22Rv1 (cell line): ENCODE data around the gene ACAP2.

Experiments used
- H3K27ac ChIP-seq: fragments of 450-650 bp; 2 replicates; pipeline ENCODE4 v1.5.1; 2017
- CTCF ChIP-seq: fragments of 450-650 bp; IDR thresholded peaks from 2 replicates; pipeline ENCODE4 v1.5.1; 2017; ENCODE audit warnings: mild to moderate bottlenecking
- ZFX ChIP-seq: fragments of 450-650 bp; IDR thresholded peaks from 2 replicates; pipeline ENCODE4 v1.6.1; 2017; ENCODE audit warnings: antibody characterized with exemption, borderline replicate concordance

The ACAP2 gene

DNA sequence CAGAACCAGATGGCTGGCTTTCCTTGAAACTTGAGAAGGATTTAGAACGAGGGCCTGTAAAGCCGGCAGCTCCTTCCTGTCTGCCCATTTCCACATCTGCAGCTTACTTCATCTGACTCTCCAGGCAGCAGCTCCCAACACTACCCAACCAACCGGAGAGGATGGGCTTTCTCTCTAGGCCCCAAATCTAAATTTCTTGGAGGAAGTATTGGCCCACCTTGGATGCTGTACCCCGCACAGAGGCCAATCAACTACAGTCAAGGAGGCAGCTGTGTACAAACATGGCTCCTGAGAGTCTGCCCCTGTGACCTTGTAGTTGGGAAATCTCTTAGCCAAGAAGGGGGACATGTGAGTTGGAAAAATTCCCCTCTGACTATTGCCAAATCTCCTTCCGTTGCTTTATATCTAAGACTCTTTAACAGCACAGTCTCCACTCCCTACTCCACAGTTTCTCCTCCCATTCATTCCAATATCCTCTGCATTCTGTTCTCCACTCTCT is 8.0 kb upstream of the ACAP2 start:
- TF ChIP-seq CTCF: no peak
- TF ChIP-seq ZFX: no peak
- H3K27ac ChIP-seq: no peak overlapping the region

- no peak for TF ChIP-seq CTCF
- TF ChIP-seq ZFX: no peak
- H3K27ac ChIP-seq: no peak overlapping the region
Measured at GRCh38 chr3:195448205-195448875, 5.5 kb upstream of the ACAP2 start.

DNA sequence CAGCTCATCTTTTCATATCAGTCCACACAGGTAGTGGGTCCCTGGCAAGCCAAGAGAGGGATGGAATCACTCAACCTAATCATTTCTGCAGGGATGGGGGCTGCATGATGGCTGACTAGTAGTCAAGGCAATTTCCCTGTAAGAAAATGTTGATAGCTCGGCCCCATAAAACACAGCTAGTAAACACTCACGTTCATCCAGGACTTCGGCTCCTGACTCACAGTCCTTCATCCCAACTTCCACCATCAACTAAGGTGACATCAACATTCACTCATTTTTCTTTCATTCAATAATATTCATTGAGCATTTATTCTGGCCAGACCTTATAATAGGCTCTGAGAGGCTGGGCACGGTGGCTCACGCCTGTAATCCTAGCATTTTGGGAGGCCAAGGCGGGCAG is 4.4 kb upstream of the ACAP2 start:
- TF ChIP-seq ZFX (no peak), CTCF (no peak)
- H3K27ac ChIP-seq: no peak overlapping the region

- H3K27ac ChIP-seq: no peak overlapping the region
- TF ChIP-seq ZFX: no peak
- no peak for TF ChIP-seq CTCF
Measured at GRCh38 chr3:195446359-195446758, 3.5 kb upstream of the ACAP2 start.

DNA sequence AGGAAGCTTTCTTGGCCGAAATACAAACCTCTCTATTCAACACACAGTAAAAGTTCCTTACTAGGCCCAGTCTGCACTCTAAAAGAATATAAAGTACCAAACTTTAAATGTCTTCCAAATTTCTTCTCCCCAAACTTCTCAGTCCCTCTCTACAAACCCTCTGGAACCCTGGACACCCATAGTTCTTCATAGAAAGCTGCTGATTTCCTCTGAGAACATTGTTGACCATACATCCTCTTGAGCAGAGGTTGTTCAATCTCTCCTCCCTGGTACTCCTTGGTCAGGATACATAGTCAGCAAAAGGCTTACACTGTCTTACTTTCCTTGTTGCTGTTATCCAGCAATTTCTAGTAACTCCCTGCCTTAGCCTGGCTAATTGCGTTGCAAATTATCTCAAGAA is 3.1 kb upstream of the ACAP2 start:
- TF ChIP-seq ZFX (no peak), CTCF (no peak)
- H3K27ac ChIP-seq: no peak overlapping the region

GRCh38 chr3:195443391-195443989 is 670 bp upstream of the ACAP2 start:
- peak overlapping the region; percentile 84 for H3K27ac ChIP-seq
- no peak for TF ChIP-seq ZFX
- no peak for TF ChIP-seq CTCF

DNA sequence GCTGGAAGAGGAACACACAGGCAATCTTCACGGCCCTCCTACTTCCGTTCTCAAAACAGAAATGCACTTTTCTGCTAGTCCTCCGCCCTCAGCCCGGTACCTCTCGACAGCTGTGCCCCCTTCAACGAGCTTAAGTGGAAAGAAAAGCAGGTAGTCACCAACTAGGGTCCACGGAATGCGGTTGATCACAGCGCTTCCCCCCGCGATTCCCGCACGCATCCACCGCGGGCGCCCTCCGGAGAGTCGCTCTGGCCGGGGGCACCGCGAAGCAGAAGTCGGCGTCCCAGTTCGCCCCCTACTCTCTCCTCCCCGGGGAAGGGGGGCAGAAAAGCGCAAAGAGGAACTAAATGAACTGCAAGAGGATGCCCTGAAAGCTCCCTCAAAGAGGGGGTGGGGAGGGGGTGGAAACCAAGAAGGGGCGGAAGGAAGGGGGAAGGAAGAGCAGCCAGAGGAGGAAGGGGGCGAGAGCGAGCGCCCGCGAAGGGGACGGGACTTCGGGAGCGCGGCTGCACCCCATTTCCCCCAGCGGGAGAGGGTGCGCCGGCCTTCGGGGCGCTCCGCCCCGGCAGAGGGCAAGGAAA is 738 bp downstream of the ACAP2 start:
- TF ChIP-seq ZFX (no peak), CTCF (peak; percentile 9; the same call in 1 of the 2 replicates)
- peak overlapping the region; percentile 84 for H3K27ac ChIP-seq
